ENCODE results near the gene CLCN4.

The CLCN4 gene

GRCh38 chrX:10286195-10286594 lies 129.4 kb downstream of the CLCN4 start:
- Histone ChIP-seq H3K9me3 (ENCODE audit: control insufficient read depth, low read length) (no peaks in the 10 kb centered on the region), H3K4me1 (no peaks in the 10 kb centered on the region), H3K27ac (no peak overlapping the region), H3K4me2 (ENCODE audit: low read length) (no peak overlapping the region), H3K36me3 (ENCODE audit: control insufficient read depth, insufficient read depth, low read length) (no peaks in the 10 kb centered on the region), H2AFZ (no peak overlapping the region), H3K27me3 (ENCODE audit: control insufficient read depth, insufficient read depth, low read length) (no peaks in the 10 kb centered on the region), H3K4me3 (ENCODE audit: low read depth, low read length) (no peak overlapping the region), H3K9ac (no peak overlapping the region), H3K79me2 (no peaks in the 10 kb centered on the region)
- no peak for TF ChIP-seq CTCF (IDR thresholded peaks at IDR 0.05)

Data from parathyroid adenoma (tissue), 2 donors.